Smooth muscle cell (in vitro differentiated cells): ENCODE results near the gene CLTCL1. TPM values are rescaled to one million over a fixed set of nuclear protein-coding genes. Genes with fewer than 3 reads are reported as not detected.
"Not testable (repeated sequence)": the region's sequence is repeated elsewhere in the genome, so short reads cannot be mapped to it uniquely, and the experiment has no call there.

Experiments
- DNase-seq: peaks from one replicate; lab custom pipeline; 2025; ENCODE audit not compliant: unreplicated experiment; lab: John Stamatoyannopoulos, UW
- H2AFZ ChIP-seq: fragments of 200-600 bp; sonication (generic); 2 replicates; pipeline ENCODE4 v1.6.0; 2016; ENCODE audit warnings: antibody characterized with exemption, low read depth, mild to moderate bottlenecking
- H3F3A ChIP-seq: fragments of 200-600 bp; sonication (generic); 2 replicates; pipeline ENCODE4 v1.6.0; 2017; ENCODE audit warnings: antibody characterized with exemption, low read depth
- H3K27ac ChIP-seq: fragments of 200-600 bp; sonication (generic); 2 replicates; pipeline ENCODE4 v1.5.1; 2016; ENCODE audit warnings: low read depth, mild to moderate bottlenecking
- H3K27me3 ChIP-seq: fragments of 200-600 bp; sonication (generic); 2 replicates; pipeline ENCODE4 v1.6.1; 2016; ENCODE audit warnings: low read depth, mild to moderate bottlenecking
- H3K36me3 ChIP-seq: fragments of 200-600 bp; sonication (generic); 2 replicates; pipeline ENCODE4 v1.5.1; 2016; ENCODE audit warnings: low read depth
- H3K4me1 ChIP-seq: fragments of 200-600 bp; sonication (generic); 2 replicates; pipeline ENCODE4 v1.5.1; 2016; ENCODE audit warnings: low read depth
- H3K4me2 ChIP-seq: fragments of 200-600 bp; sonication (generic); 2 replicates; pipeline ENCODE4 v1.6.0; 2016; ENCODE audit warnings: mild to moderate bottlenecking
- H3K4me3 ChIP-seq: fragments of 200-600 bp; sonication (generic); 2 replicates; pipeline ENCODE4 v1.5.1; 2016; ENCODE audit warnings: mild to moderate bottlenecking
- H3K79me2 ChIP-seq: fragments of 200-600 bp; sonication (generic); 2 replicates; pipeline ENCODE4 v1.6.0; 2016; ENCODE audit warnings: low read depth, mild to moderate bottlenecking
- H3K9ac ChIP-seq: fragments of 200-600 bp; sonication (generic); 2 replicates; pipeline ENCODE4 v1.6.0; 2016; ENCODE audit warnings: low read depth
- H3K9me3 ChIP-seq: fragments of 200-600 bp; sonication (generic); replicated peaks from 2 replicates; pipeline ENCODE4 v1.5.1; 2016; ENCODE audit warnings: low read depth
- H4K20me1 ChIP-seq: fragments of 200-600 bp; sonication (generic); 2 replicates; pipeline ENCODE4 v1.6.0; 2016; ENCODE audit warnings: low read depth
- WGBS: methylation state at CpG from one replicate; pipeline ENCODE4 v1.1.7; 2016; ENCODE audit warnings: low lambda C conversion rate; 5-methylcytosine and 5-hydroxymethylcytosine counted together
- polyA plus RNA-seq: library from polyadenylated mRNA; unstranded; fragments of >200 nt; fragmentation: Nextera tagmentation; extraction: Ambion mirVana; gene quantifications from 2 replicates; pipeline ENCODE4 v1.2.1, GENCODE V29; 2016
- total RNA-seq: library from RNA; depleted of rRNA; stranded (reverse); fragments of >200 nt; gene quantifications from 2 replicates; pipeline ENCODE4 v1.2.3, GENCODE V29; 2014
- TF ChIP-seq, protein P1 (sequence below): fragments of 200-600 bp; sonication (generic); IDR thresholded peaks from 2 replicates; pipeline ENCODE4 v1.5.1; 2017; ENCODE audit warnings: borderline replicate concordance, mild to moderate bottlenecking, antibody characterized with exemption; ENCODE audit not compliant: insufficient read depth, poor library complexity, severe bottlenecking

Gene CLTCL1
- total and polyA plus RNA-seq, 2 experiments from 2014 or later: 4.7 to 9.0 TPM

- WGBS: 98% methylated on average over 5 of the region's 5 CpGs
- H3K79me2 ChIP-seq: no peaks in the 10 kb centered on the region
- no peak overlapping the region for H3K4me2 ChIP-seq
- no peak overlapping the region for H3K9ac ChIP-seq
- no peaks in the 10 kb centered on the region for H4K20me1 ChIP-seq
- no peaks in the 10 kb centered on the region for H3F3A ChIP-seq
- TF ChIP-seq, protein P1, sequence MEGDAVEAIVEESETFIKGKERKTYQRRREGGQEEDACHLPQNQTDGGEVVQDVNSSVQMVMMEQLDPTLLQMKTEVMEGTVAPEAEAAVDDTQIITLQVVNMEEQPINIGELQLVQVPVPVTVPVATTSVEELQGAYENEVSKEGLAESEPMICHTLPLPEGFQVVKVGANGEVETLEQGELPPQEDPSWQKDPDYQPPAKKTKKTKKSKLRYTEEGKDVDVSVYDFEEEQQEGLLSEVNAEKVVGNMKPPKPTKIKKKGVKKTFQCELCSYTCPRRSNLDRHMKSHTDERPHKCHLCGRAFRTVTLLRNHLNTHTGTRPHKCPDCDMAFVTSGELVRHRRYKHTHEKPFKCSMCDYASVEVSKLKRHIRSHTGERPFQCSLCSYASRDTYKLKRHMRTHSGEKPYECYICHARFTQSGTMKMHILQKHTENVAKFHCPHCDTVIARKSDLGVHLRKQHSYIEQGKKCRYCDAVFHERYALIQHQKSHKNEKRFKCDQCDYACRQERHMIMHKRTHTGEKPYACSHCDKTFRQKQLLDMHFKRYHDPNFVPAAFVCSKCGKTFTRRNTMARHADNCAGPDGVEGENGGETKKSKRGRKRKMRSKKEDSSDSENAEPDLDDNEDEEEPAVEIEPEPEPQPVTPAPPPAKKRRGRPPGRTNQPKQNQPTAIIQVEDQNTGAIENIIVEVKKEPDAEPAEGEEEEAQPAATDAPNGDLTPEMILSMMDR: no peak
- peaks cover 23% of the 10 kb centered on the region for H3K9me3 ChIP-seq
- no peak overlapping the region for H3K4me3 ChIP-seq
- DNase-seq: no peak
- H3K27ac ChIP-seq: no peak overlapping the region
- no peaks in the 10 kb centered on the region for H3K27me3 ChIP-seq
- H3K36me3 ChIP-seq: peaks cover 44% of the 10 kb centered on the region
- no peak overlapping the region for H2AFZ ChIP-seq
- H3K4me1 ChIP-seq: no peaks in the 10 kb centered on the region
Observed at GRCh38 chr22:19331975-19332374, 40.5 kb upstream of the CLTCL1 start.

GRCh38 chr22:19331474-19331873, 40.0 kb upstream of the CLTCL1 start:
- WGBS: 93% methylated on average over 7 of the region's 7 CpGs
- Histone ChIP-seq H3K36me3 (peaks cover 39% of the 10 kb centered on the region), H3K79me2 (no peaks in the 10 kb centered on the region), H3K27ac (no peak overlapping the region), H2AFZ (no peak overlapping the region), H3F3A (no peaks in the 10 kb centered on the region), H3K4me1 (no peaks in the 10 kb centered on the region), H3K4me2 (no peak overlapping the region), H3K4me3 (no peak overlapping the region), H3K9ac (no peak overlapping the region), H3K27me3 (no peaks in the 10 kb centered on the region), H4K20me1 (no peaks in the 10 kb centered on the region), H3K9me3 (peaks cover 18% of the 10 kb centered on the region)
- TF ChIP-seq, protein P1: no peak
- DNase-seq: no peak

DNA sequence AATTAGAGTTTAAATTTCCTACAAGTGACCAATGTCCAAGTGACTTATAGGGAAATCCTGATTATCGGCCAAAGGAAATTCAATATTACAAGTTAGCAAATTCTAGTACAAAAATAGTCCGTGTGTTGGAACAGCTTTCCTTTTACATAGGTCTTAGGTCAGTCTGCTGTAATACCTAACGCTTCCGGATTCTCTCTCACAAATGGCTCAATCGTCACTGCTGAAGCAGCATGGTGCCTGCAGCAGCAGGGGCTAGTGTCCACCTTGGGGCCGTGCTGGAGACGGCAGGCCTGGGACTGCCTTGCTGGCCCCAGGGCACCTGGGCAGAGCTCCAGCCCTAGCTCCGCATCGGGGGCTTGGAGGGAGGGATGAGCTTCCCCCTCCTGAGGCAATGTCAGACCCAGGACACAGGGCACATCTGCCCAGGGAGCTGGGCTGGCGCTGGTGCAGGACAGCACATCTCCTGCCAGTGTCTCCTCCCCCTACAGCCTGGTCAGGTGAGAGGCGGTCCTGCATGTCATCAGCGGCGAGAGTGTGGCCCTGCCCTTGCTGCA, 39.4 kb upstream of the CLTCL1 start:
- Histone ChIP-seq H3K27ac (no peak overlapping the region), H3K4me3 (no peak overlapping the region), H3K4me1 (no peaks in the 10 kb centered on the region), H2AFZ (no peak overlapping the region), H3K9ac (no peak overlapping the region), H3K79me2 (no peaks in the 10 kb centered on the region), H3K9me3 (peaks cover 13% of the 10 kb centered on the region), H4K20me1 (no peaks in the 10 kb centered on the region), H3F3A (no peaks in the 10 kb centered on the region), H3K36me3 (peaks cover 34% of the 10 kb centered on the region), H3K4me2 (no peak overlapping the region), H3K27me3 (no peaks in the 10 kb centered on the region)
- 97% methylated on average over 13 of the region's 13 CpGs for WGBS
- TF ChIP-seq, protein P1: no peak
- DNase-seq: no peak

- H3K36me3 ChIP-seq: peaks cover 26% of the 10 kb centered on the region
- not testable (repeated sequence) for H3K79me2 ChIP-seq, H2AFZ ChIP-seq, H3K4me2 ChIP-seq, H3K4me1 ChIP-seq, H3K9ac ChIP-seq, H3K27ac ChIP-seq, H3K27me3 ChIP-seq, H3K4me3 ChIP-seq, H3K9me3 ChIP-seq, H4K20me1 ChIP-seq, DNase-seq, H3F3A ChIP-seq
- 95% methylated on average over 5 of the region's 5 CpGs for WGBS
Observed at GRCh38 chr22:19330205-19330604, 38.7 kb upstream of the CLTCL1 start.
